Measurements from ENCODE around the gene ERI3. TPM values are rescaled to one million over a fixed set of nuclear protein-coding genes. Genes with fewer than 3 reads are reported as not detected.

ERI3 gene
- total and polyA plus RNA-seq, 10 of the 15 experiments (the other 5 are each of a cell fraction or from before 2014, with no cell fraction given) = 20.6 to 90.4 (median 41.2) TPM

DNA sequence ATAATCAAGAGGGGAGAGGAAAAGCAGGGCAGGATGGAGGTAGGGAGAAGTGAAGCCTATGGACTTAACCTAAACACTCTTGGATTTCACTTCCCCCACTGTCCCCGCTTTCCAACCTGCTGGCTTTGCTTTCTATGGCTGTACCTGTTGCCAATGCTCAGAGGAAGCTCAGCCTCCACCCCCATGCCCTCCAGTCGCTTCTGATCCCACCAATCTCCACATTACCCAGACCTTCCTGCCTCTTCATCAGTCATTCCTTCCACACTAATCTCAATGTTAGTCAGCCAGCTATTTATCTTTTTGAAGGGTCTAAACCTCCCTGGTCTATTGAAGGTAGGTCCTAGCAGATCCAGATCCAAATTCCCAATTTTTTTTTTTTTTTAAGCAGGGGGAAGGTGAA is 24.1 kb downstream of the ERI3 start (continued):
- no peak for TF ChIP-seq FOXM1 (IDR thresholded peaks at IDR 0.05; ENCODE audit: low read depth, low read length)
- TF ChIP-seq, protein P1, sequence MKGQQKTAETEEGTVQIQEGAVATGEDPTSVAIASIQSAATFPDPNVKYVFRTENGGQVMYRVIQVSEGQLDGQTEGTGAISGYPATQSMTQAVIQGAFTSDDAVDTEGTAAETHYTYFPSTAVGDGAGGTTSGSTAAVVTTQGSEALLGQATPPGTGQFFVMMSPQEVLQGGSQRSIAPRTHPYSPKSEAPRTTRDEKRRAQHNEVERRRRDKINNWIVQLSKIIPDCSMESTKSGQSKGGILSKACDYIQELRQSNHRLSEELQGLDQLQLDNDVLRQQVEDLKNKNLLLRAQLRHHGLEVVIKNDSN (IDR thresholded peaks at IDR 0.05; ENCODE audit: borderline replicate concordance, extremely low read length, insufficient read depth, low read depth, low read length) = no peak
- no peak for TF ChIP-seq NR2F1 (conservative IDR thresholded peaks at IDR 0.05)
- TF ChIP-seq CHD1 (IDR thresholded peaks at IDR 0.05; ENCODE audit: low read depth, low read length) = no peak
- no peak for TF ChIP-seq LARP7 (IDR thresholded peaks at IDR 0.05)

DNA sequence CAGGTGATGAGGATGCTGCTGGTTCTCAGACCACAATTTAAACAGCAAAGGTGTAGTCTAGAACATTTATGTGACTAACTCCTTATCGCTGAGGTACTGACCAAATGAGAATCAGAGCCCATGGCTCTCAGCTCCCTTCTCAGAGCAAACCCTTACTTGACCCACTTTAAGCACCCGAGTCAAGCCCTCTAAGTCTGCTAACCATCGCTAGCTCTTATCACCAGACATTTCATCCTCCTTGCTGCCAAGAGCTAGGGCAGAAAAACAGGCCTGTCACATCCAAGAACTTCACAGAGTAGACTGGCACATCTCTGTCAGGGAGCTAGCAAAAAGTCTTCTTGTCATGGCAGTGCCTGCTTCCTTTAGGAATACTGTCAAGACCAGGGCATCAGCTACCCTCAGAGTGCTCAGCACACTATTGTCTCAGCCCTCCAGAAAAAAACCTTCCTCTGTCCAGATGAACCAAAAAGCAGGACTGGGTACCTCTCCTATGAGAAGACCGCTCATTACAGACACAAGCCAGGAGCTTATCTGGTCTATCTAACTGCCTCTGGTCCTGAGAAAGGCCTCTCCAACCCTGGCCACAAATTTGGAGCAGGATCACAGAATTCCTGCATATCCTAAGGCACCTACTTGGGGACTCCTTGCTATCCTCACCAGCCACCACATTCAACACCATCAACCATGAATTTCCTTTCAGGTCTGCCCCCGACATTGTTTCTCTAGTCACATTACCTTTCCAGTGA is 26.2 kb downstream of the ERI3 start:
- ChIA-PET POLR2A (no interaction called here), CTCF (interaction anchor here (1.1 kb wide), 1 partner anchor 9 kb away, joined by 3 read pairs; no protein-coding TSS in a partner anchor), SMC1A (ENCODE audit: uncharacterized antibody, unreplicated experiment) (no interaction called here), RAD21 (ENCODE audit: unreplicated experiment) (no interaction called here)
- 94% methylated on average over 5 of the region's 5 CpGs for WGBS (ENCODE audit: insufficient coverage, insufficient replicate concordance, low lambda C conversion rate, missing lambda C conversion rate)
- Histone ChIP-seq H3K36me3 (ENCODE audit: control insufficient read depth in 2 of 2, insufficient read depth in 2 of 2, low read length in 1 of 2) (no peaks in the 10 kb centered on the region; a peak in 1 of 4 replicates), H3K27ac (ENCODE audit: control insufficient read depth, insufficient read depth) (no peak overlapping the region), H3K9me3 (replicated peaks; ENCODE audit: control insufficient read depth, insufficient read depth, low read length) (no peaks in the 10 kb centered on the region), H3K4me1 (ENCODE audit: control insufficient read depth, insufficient read depth, low read length) (no peaks in the 10 kb centered on the region), H3K4me2 (ENCODE audit: control insufficient read depth, insufficient read depth) (no peak overlapping the region), H3K27me3 (replicated peaks in 1 of 2; ENCODE audit: control insufficient read depth in 2 of 2, insufficient read depth in 2 of 2, low read length in 1 of 2) (no peaks in the 10 kb centered on the region), H3K79me2 (ENCODE audit: control insufficient read depth, insufficient read depth, low read length) (no peaks in the 10 kb centered on the region), H3K9ac (ENCODE audit: control insufficient read depth, insufficient read depth, low read length) (no peak overlapping the region), H2AFZ (ENCODE audit: control insufficient read depth, low read depth, low read length) (no peak overlapping the region), H4K20me1 (ENCODE audit: control insufficient read depth, insufficient read depth) (no peaks in the 10 kb centered on the region; the same call in 1 of the 2 replicates), H3K4me3 (no peak overlapping the region)
- TF ChIP-seq, protein P2, sequence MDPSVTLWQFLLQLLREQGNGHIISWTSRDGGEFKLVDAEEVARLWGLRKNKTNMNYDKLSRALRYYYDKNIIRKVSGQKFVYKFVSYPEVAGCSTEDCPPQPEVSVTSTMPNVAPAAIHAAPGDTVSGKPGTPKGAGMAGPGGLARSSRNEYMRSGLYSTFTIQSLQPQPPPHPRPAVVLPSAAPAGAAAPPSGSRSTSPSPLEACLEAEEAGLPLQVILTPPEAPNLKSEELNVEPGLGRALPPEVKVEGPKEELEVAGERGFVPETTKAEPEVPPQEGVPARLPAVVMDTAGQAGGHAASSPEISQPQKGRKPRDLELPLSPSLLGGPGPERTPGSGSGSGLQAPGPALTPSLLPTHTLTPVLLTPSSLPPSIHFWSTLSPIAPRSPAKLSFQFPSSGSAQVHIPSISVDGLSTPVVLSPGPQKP (IDR thresholded peaks at IDR 0.05; ENCODE audit: low read depth, low read length) = no peak
- TF ChIP-seq SUPT20H (IDR thresholded peaks at IDR 0.05; ENCODE audit: borderline replicate concordance, control insufficient read depth, low read depth, low read length) (no peak), PAX8 (IDR thresholded peaks at IDR 0.05) (no peak), PAX5 (IDR thresholded peaks at IDR 0.05; ENCODE audit: borderline replicate concordance, low read depth, low read length) (no peak), CBX5 (IDR thresholded peaks at IDR 0.05; ENCODE audit: low read depth) (no peak), TCF12 (IDR thresholded peaks at IDR 0.05; ENCODE audit: low read depth, low read length) (no peak)
- TF ChIP-seq, protein P3, sequence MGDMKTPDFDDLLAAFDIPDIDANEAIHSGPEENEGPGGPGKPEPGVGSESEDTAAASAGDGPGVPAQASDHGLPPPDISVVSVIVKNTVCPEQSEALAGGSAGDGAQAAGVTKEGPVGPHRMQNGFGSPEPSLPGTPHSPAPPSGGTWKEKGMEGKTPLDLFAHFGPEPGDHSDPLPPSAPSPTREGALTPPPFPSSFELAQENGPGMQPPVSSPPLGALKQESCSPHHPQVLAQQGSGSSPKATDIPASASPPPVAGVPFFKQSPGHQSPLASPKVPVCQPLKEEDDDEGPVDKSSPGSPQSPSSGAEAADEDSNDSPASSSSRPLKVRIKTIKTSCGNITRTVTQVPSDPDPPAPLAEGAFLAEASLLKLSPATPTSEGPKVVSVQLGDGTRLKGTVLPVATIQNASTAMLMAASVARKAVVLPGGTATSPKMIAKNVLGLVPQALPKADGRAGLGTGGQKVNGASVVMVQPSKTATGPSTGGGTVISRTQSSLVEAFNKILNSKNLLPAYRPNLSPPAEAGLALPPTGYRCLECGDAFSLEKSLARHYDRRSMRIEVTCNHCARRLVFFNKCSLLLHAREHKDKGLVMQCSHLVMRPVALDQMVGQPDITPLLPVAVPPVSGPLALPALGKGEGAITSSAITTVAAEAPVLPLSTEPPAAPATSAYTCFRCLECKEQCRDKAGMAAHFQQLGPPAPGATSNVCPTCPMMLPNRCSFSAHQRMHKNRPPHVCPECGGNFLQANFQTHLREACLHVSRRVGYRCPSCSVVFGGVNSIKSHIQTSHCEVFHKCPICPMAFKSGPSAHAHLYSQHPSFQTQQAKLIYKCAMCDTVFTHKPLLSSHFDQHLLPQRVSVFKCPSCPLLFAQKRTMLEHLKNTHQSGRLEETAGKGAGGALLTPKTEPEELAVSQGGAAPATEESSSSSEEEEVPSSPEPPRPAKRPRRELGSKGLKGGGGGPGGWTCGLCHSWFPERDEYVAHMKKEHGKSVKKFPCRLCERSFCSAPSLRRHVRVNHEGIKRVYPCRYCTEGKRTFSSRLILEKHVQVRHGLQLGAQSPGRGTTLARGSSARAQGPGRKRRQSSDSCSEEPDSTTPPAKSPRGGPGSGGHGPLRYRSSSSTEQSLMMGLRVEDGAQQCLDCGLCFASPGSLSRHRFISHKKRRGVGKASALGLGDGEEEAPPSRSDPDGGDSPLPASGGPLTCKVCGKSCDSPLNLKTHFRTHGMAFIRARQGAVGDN (IDR thresholded peaks at IDR 0.05) = no peak
- DNase-seq (ENCODE audit: low read depth, low spot score) (no peak), ATAC-seq (no peak), FAIRE-seq (no peak)
- in situ Hi-C loops (cut with MboI) = no loop called here
- intact Hi-C loops (cut with micrococcal nuclease; ENCODE audit: unreplicated experiment) = no loop called here
- no TSS peak for BruUV-seq (replicated peaks)

Measured in GM12878 (cell line).